CD4-positive, alpha-beta T cell treated with Interleukin-4 for 4 hours (primary cell): ENCODE data around the gene PCGF5.
"Not testable (repeated sequence)": the region's sequence is repeated elsewhere in the genome, so short reads cannot be mapped to it uniquely, and the experiment has no call there.

Experiments
- DNase-seq: peaks from one replicate; pipeline ENCODE4 v3.0.0-alpha.2; 2020

The PCGF5 gene

DNA sequence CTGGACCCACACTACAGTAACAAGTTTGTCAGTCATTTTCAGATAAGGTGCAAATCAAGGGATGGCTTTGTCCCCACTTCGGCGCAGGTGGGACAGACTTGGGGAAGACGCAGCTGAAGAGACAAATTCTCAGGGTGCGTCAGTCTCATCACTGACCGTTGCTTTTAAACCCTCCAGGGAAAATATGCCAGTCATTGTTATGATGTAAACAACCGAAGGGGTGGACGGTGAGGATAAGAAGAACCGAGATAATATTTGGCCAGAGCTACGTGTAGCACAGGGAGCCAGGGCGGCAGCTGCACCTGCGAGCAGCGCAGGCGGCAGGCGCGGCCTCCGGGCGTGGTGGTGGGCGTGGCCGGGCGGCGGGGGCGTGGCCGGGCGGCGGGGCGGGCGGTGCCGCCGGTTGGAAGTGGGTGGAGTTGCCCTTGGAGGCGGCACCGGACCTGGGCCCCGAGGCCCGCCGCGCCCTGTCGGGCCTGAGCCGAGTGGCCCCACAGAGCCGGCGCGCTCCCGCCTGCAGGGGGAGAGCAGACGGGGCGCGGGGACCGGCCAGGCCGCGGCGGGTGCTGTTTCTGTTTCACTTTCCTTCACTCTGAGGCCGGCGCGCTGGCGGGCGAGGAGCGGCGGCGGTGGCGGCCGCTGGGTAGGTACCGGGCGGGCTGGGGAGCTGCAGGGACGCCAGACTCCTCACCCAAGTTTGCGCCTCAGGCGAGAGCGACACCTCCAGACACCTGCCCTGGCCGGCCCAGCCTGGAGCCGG lies at the start of gene PCGF5:
PCGF5 (plus strand) TSS at position 470 of the 760 bp plus-strand sequence. CDS start 2,209 bp downstream, outside the sequence.
- DNase-seq, result peak; percentile 93

- DNase-seq, result no peak
Observed at GRCh38 chr10:91171485-91171884, 49.0 kb upstream of the PCGF5 start.

- DNase-seq, result no peak
Observed at GRCh38 chr10:91172348-91172747, 48.1 kb upstream of the PCGF5 start.

- no peak for DNase-seq
Observed at GRCh38 chr10:91185239-91185875, 35.1 kb upstream of the PCGF5 start.

DNA sequence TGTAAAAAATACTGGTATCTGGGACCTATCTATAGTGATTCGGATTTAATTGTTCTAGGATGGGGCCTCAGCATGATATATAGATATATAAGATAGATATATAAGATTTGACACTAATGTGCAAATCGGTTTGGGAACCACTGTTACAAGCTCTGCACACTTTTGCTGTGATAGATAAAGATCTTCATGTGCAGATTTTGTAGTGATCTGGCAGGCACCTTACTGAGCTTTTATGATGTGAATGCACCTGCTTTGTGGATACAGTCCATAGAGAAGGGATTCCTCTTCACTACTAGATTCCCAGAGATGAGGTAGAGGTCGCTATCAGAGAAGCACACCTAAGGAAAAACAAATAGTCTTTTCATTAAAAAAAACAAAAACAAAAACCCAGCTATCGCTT lies 33.3 kb upstream of the PCGF5 start:
- DNase-seq, result no peak

DNA sequence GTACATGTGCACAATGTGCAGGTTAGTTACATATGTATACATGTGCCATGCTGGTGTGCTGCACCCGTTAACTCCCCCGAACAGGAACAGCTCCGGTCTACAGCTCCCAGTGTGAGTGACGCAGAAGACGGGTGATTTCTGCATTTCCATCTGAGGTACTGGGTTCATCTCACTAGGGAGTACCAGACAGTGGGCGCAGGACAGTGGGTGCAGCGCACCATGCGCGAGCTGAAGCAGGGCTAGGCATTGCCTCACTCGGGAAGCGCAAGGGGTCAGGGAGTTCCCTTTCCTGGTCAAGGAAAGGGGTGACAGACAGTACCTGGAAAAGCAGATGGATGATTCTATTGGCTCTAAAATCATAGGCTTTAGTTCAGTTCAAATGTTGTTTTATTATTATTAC lies 32.5 kb upstream of the PCGF5 start:
- not testable (repeated sequence) for DNase-seq

- DNase-seq, result no peak
Observed at GRCh38 chr10:91188889-91189288, 31.6 kb upstream of the PCGF5 start.

DNA sequence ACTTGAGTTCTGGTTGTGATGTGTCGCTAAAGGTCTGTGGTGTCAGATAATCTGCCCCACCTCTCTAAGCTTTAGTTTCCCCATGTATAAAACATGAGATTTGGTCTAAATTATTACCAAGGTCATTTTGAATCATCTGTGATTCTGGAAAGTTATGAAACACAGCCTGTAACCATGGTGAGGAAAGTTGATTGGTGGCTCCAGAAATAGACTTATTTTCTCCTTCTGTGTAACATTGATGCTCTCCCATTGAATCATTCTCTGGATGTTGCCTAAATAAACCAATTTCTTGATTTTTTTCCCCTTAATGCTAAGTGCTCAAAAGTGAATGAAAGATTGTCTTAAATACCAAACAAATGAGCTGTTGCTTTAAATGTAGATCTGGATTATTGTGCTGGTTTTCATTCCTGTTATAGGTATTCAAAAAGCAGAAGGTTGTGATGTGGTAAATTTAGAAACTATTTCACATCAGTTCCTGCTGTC lies 30.0 kb upstream of the PCGF5 start:
- DNase-seq, result no peak

GRCh38 chr10:91190876-91191583 lies 29.4 kb upstream of the PCGF5 start:
- peak; percentile 35 for DNase-seq

- DNase-seq, result no peak
Observed at GRCh38 chr10:91191584-91191919, 28.9 kb upstream of the PCGF5 start.

GRCh38 chr10:91194497-91195179 lies 25.8 kb upstream of the PCGF5 start:
- DNase-seq, result peak; percentile 52

DNA sequence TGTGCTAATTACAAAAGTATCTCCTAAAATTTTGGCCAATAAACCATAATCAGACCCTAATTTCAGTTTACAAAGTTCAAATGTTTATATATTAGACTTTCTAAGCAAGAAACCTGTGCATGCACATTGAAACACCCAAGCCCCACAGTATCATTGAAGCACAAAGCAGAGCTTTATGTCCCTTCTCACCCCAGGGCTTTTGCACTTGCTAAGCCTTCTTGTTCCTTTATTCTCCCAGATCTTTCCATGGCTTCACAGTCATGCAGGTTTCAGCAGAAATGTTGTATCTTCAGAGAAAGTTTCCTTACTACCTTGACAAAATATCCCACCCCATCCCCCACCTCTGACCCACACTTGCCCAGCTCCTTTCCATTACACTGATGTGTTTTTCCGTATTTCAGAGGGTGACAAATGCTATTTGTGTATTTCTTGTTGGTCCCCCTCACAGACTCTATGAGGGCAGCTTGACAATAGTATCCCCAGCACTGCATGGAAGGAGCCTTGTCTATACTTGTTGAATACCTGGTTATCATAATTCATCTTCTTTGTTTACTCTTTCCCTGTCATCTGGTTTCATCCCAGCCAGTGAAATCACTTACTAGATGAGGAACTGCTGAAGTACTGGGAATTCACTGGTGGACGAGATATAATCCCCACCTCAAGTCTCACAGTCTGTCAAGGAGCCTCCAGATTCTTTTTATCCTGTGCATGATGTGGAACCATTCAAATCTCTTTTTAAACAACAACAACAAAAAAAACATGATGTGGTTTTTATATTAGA lies 24.0 kb upstream of the PCGF5 start:
- no peak for DNase-seq

GRCh38 chr10:91197127-91197526 lies 23.3 kb upstream of the PCGF5 start:
- no peak for DNase-seq

DNA sequence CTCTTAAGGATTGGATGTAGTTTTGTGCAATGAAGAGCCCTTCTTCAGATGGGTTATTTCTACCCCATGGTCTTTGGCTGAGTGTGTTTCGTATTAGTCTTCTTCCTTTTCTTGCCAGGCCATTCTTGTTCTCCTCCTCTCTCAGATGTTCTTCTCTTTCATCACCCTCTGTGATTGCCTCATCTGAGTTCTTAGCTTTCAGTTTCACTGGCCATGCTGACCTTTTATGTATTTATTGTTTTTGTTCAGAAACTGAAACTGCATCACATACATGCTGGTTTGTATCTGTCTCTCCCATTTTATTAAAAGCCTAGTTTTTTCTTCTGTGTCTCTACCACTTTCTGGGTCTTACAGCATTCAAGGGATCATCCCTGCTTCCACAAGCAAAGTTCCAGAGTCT lies 21.7 kb upstream of the PCGF5 start:
- DNase-seq, result peak; percentile 62

DNA sequence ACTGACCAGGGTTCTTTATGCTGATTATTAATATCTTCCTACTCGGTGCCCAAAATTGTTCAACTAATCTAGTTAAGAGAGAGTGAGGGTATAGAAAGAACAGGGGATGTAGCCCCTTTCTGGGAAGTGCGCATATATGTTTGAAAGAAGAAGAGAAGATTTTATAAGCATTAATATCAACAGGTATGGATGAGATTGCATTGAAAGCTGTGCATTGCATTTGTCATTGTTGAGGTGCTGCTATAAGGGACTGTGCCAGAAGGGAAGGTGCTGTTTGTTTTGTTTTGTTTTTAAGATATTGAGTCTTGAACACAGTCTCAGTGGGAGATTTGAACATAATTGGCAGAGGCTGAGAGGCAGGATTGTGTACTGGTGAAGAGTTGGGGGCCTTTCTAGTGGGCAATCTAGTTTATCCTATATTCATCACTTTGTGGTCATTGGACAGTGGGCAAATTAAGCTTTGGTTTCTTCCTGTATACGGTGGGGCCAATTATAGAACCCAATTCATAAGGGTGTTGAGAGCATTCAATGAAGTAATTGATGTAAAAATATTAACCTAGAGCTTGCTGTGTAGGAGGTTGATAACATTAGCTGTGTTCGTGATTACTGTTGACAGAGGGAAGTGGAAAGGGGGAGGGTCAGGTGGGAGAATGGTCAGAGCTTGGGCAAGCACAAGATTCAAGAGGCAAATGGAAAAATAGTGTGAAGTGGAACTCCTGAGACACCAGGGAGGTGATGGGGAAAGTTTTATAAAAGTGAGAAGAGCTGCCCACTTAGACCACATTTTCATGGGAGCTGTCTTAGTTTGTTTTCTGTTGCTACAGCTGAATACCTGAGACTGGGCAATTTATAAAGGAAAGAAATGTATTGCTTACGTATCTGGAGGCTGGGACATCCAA lies 19.9 kb upstream of the PCGF5 start:
- no peak for DNase-seq

DNA sequence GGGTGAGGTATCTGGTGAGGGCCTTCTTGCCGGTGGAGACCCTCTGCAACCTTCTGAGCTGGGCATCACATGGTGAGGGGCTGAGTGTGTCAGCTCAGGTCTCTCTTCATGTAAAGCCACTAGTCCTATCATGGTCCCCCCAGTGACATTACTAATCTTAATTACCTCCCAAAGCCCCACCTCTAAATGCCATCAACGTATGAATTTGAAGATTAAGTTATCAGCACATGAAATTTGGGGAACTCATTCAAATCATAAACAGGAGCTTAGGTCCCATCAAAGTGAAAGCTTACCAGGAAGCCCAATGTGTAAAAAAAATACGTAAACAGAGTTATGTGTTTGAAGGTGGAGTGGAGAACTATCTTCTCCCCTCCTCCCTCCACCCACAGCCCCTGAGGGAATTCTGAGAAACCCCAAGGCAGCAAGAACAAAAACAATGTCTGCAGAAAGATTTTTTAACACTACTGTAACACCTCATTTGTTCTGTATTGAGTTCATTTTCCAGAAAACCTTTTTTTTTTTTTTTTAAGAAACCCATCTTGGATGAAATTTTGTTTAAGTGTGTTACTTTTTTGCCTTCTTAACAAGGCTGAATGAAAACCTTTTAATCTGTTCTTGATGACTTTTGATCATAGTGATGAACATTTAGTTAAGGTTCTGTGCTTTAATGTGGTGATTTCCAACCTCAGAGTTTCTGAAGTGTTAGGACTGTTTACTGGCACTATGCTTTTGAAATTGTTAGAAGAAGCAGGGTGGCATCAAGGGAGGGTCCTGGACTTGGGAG lies 19.1 kb upstream of the PCGF5 start:
- DNase-seq, result peak; percentile 61

DNA sequence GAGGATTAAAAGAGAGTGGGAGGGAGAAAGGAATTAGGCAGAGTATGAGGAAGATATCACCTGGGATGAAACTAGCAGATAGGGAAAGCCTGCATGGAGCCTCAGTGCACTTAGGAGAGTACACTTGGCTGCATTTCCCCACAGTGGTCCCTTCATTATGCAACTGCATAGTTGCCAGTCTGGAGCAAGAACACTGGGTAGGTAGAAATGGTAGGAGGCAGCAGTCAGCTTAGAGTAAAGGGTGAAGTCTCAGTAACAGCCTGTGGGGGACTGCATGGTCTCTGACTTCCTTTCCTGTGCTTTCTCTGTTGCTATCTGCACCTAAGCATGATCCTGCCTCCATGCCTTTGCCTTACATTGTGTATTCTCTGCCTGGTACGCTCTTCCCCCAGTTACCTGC lies 14.0 kb upstream of the PCGF5 start:
- DNase-seq, result no peak

- DNase-seq, result no peak
Observed at GRCh38 chr10:91206837-91207474, 13.5 kb upstream of the PCGF5 start.

DNA sequence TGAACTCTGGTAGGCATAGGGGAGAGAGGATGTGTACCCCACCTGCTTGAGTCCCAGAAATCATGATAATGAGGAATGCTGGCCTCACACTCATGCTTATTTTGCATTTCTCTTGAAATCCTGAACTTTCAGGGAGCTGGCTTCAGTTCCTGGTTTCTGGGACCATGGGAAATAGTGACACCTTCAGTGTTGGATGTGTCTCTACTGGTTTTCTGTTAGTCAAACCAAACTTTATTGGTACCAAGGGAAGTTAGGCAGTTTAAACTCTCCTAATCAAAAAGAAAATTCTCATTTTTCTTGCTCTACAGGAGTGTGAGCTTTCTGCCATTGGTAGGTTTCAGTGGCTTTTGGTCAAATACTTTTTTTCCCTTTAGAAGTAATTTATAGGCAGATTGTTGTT lies 11.8 kb upstream of the PCGF5 start:
- DNase-seq, result no peak

DNA sequence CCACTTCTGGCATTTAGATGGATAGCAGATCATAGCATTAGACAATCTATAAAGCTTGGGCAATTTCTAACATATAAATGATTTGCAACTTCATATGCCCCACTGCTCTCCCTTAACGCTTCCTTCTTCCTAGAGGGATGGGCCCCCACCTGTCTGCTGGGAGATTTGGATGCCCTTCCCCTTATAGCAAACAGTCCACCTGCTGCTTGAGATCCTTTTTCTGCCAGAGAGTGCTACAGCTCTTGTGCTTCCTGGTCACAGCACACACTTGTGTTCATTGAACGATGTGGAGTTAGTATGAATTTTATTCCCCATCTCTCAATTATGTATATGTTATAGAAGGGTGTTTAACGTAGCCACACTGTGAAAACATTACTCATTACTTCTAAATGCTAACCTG lies 10.4 kb upstream of the PCGF5 start:
- DNase-seq, result no peak
